Natural killer cell (primary cell): ENCODE data around the gene PPP2R3B. TPM values are rescaled to one million over a fixed set of nuclear protein-coding genes. Genes with fewer than 3 reads are reported as not detected.

Experiments used
- ATAC-seq, 3 donors: fragments of 150-1000 bp in 2 of 3; fragments of 200-7000 bp in 1 of 3; cut with Tn5 transposase; 1 replicate in 1 of 3; 2 replicates in 2 of 3; pipeline ENCODE4 v1.10.0; 2021; ENCODE audit warnings: mild to moderate bottlenecking in 2 of 3, moderate library complexity in 2 of 3
- DNase-seq, 2 donors: peaks; one replicate each; pipeline versions ENCODE4 v3.0.0 to v3.0.0-alpha.2; 2013 to 2021; ENCODE audit warnings: mixed read lengths in 1 of 2
- H3K27ac ChIP-seq: one replicate; pipeline ENCODE4 v1.5.1; 2013; ENCODE audit warnings: mild to moderate bottlenecking, low read length
- H3K27me3 ChIP-seq: one replicate; pipeline ENCODE4 v1.6.1; 2013; ENCODE audit warnings: low read length; ENCODE audit not compliant: control insufficient read depth, insufficient read depth
- H3K36me3 ChIP-seq: one replicate; pipeline ENCODE4 v1.6.1; 2013; ENCODE audit warnings: low read length; ENCODE audit not compliant: control insufficient read depth, insufficient read depth
- H3K4me1 ChIP-seq: one replicate; pipeline ENCODE4 v1.6.1; 2013; ENCODE audit warnings: low read length; ENCODE audit not compliant: control insufficient read depth, insufficient read depth
- H3K4me3 ChIP-seq: one replicate; pipeline ENCODE4 v1.5.1; 2013; ENCODE audit warnings: low read length
- H3K9me3 ChIP-seq: one replicate; pipeline ENCODE4 v1.6.1; 2013; ENCODE audit warnings: low read length; ENCODE audit not compliant: control insufficient read depth, insufficient read depth
- H3K27ac Mint-ChIP-seq, 2 donors: one replicate each; pipeline ENCODE4 v1.8.0; 2022; ENCODE audit warnings: mild to moderate bottlenecking in 2 of 2, mixed read lengths in 2 of 2, moderate library complexity in 1 of 2
- H3K27me3 Mint-ChIP-seq, 2 donors: one replicate each; pipeline ENCODE4 v1.8.0; 2022; ENCODE audit warnings: low read depth in 2 of 2, mixed read lengths in 2 of 2
- H3K36me3 Mint-ChIP-seq: one replicate; pipeline ENCODE4 v1.8.0; 2022; ENCODE audit warnings: mixed read lengths
- H3K4me1 Mint-ChIP-seq, 2 donors: one replicate each; pipeline ENCODE4 v1.8.0; 2022; ENCODE audit warnings: mixed read lengths in 2 of 2
- H3K4me3 Mint-ChIP-seq: one replicate; pipeline ENCODE4 v1.8.0; 2022; ENCODE audit warnings: mild to moderate bottlenecking, moderate library complexity, mixed read lengths
- H3K9me3 Mint-ChIP-seq, 2 donors: one replicate each; pipeline ENCODE4 v1.8.0; 2022; ENCODE audit warnings: mixed read lengths in 2 of 2
- WGBS: methylation state at CpG from one replicate; pipeline ENCODE4 v1.1.7; 2013; ENCODE audit warnings: missing lambda C conversion rate; ENCODE audit not compliant: insufficient coverage; 5-methylcytosine and 5-hydroxymethylcytosine counted together
- intact Hi-C: fragments of 100-400 bp; cut with micrococcal nuclease; formaldehyde crosslinking; loops from one replicate; pipeline ENCODE4 v1.14.2; 2022
- total RNA-seq, 4 donors: library from RNA; stranded (reverse); fragments of 120-200 nt in 1 of 4; gene quantifications; one replicate each; pipeline versions ENCODE4 v1.2.3 to v1.2.4, GENCODE V29; 2013 to 2022
- TF ChIP-seq, protein P1 (sequence below): fragments of 200-600 bp; IDR thresholded peaks from one replicate; pipeline ENCODE4 v1.8.0; 2022; ENCODE audit warnings: antibody characterized with exemption

Gene PPP2R3B
- total RNA-seq, 3 donors from 2014 or later (not counting 1 experiment from before 2014, with no cell fraction given): 14.0 to 19.4 (median 14.6) TPM

DNA sequence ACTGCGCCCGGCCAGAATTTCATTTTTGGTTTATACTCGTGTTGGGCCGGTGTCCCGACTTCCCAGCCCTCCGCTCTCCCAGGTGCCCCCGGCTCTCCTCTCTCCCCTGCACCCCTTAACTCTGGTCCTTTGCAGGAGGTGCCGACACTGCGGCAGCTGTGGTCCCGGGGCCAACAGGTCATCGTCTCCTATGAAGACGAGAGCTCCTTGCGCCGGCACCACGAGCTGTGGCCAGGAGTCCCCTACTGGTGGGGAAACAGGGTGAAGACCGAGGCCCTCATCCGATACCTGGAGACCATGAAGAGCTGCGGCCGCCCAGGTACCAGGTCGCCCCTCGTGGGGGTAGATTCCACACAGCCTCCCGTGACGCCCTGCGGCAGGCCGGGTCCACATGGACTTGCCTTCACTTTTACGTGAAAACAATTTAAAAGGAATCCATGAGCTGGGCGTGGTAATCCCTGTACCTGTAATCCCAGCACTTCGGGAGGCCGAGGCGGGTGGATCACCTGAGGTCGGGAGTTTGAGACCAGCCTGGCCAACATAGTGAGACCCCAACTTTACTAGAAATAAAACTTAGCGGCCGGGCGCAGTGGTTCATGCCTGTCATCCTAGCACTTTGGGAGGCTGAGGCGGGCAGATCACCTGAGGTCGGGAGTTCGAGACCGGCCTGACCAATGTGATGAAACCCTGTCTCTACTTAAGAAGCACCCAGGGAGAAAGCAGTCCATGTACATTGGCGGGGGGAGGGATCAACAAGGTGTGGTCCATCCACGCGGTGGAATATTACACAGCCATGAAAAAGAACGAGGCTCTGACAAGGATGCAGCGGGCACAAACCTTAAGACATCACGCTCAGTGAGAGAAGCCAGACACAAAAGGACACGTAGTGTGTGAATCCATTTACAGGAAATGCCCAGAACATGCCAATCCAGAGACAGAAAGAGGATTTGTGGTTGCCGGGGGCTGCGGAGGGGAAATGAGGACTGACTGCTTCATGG lies 93.5 kb downstream of the PPP2R3B start:
- intact Hi-C loops: no loop called here
- WGBS: 97% methylated on average over 47 of the region's 47 CpGs
- Histone ChIP-seq H3K27me3 (no peaks in the 10 kb centered on the region), H3K9me3 (peaks cover 5% of the 10 kb centered on the region), H3K4me1 (no peaks in the 10 kb centered on the region), H3K36me3 (peaks cover 10% of the 10 kb centered on the region), H3K27ac (no peak overlapping the region), H3K4me3 (no peak overlapping the region)
- no peak overlapping the region for H3K4me3 Mint-ChIP-seq
- DNase-seq (no peak), ATAC-seq (no peak)
- TF ChIP-seq, protein P1, sequence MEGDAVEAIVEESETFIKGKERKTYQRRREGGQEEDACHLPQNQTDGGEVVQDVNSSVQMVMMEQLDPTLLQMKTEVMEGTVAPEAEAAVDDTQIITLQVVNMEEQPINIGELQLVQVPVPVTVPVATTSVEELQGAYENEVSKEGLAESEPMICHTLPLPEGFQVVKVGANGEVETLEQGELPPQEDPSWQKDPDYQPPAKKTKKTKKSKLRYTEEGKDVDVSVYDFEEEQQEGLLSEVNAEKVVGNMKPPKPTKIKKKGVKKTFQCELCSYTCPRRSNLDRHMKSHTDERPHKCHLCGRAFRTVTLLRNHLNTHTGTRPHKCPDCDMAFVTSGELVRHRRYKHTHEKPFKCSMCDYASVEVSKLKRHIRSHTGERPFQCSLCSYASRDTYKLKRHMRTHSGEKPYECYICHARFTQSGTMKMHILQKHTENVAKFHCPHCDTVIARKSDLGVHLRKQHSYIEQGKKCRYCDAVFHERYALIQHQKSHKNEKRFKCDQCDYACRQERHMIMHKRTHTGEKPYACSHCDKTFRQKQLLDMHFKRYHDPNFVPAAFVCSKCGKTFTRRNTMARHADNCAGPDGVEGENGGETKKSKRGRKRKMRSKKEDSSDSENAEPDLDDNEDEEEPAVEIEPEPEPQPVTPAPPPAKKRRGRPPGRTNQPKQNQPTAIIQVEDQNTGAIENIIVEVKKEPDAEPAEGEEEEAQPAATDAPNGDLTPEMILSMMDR: no peak
- H3K27me3 Mint-ChIP-seq: no peaks in the 10 kb centered on the region
- H3K36me3 Mint-ChIP-seq: no peaks in the 10 kb centered on the region
- H3K4me1 Mint-ChIP-seq: no peaks in the 10 kb centered on the region
- H3K9me3 Mint-ChIP-seq: no peaks in the 10 kb centered on the region
- no peak overlapping the region for H3K27ac Mint-ChIP-seq

DNA sequence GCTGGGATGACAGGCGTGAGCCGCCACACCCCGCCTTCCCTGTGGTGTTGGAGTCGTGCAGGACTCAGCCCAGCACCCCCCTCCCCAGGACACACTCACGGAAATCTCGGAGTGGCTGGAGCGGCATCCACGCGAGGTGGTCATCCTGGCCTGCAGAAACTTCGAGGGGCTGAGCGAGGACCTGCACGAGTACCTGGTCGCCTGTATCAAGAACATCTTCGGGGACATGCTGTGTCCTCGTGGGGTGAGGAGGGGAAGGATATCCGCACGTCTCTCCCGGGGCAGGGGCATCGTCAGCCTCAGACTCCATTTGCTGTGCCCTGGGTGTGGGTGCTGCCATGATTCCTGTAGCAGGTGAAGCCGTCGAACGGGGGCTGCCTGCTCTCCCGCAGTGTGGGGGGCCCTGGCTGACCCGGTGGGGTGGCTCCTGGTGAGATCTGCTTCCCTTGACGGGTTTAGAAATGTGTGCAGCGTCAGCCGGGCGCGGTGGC lies 95.3 kb downstream of the PPP2R3B start:
- Mint-ChIP-seq H3K4me1 (no peaks in the 10 kb centered on the region), H3K9me3 (no peaks in the 10 kb centered on the region), H3K36me3 (no peaks in the 10 kb centered on the region), H3K27ac (no peak overlapping the region), H3K27me3 (no peaks in the 10 kb centered on the region), H3K4me3 (no peak overlapping the region)
- TF ChIP-seq, protein P1: no peak
- DNase-seq (no peak), ATAC-seq (no peak)
- 98% methylated on average over 29 of the region's 29 CpGs for WGBS
- no peak overlapping the region for H3K27ac ChIP-seq
- H3K4me3 ChIP-seq: no peak overlapping the region
- no peaks in the 10 kb centered on the region for H3K27me3 ChIP-seq
- intact Hi-C loops: no loop called here
- peaks cover 5% of the 10 kb centered on the region for H3K9me3 ChIP-seq
- H3K36me3 ChIP-seq: peaks cover 10% of the 10 kb centered on the region
- no peaks in the 10 kb centered on the region for H3K4me1 ChIP-seq

- Mint-ChIP-seq H3K4me3 (no peak overlapping the region), H3K4me1 (no peaks in the 10 kb centered on the region), H3K27ac (no peak overlapping the region), H3K27me3 (no peaks in the 10 kb centered on the region), H3K36me3 (no peaks in the 10 kb centered on the region), H3K9me3 (no peaks in the 10 kb centered on the region)
- Histone ChIP-seq H3K27ac (no peak overlapping the region), H3K4me3 (no peak overlapping the region), H3K9me3 (peaks cover 5% of the 10 kb centered on the region), H3K27me3 (no peaks in the 10 kb centered on the region), H3K36me3 (peaks cover 11% of the 10 kb centered on the region), H3K4me1 (no peaks in the 10 kb centered on the region)
- intact Hi-C loops: no loop called here
- TF ChIP-seq, protein P1: no peak
- DNase-seq: no peak
- 97% methylated on average over 42 of the region's 42 CpGs for WGBS
- no peak for ATAC-seq
Measured at GRCh38 chrX:290476-291166, 96.1 kb downstream of the PPP2R3B start.
